HG03108 (cell line): ENCODE data around the gene MX2.
"Not testable (repeated sequence)": the region's sequence is repeated elsewhere in the genome, so short reads cannot be mapped to it uniquely, and the experiment has no call there.

ENCODE experiments used
- ATAC-seq: cut with Tn5 transposase; IDR thresholded peaks from one replicate; pipeline ENCODE4 v1.9.1; 2021; ENCODE audit warnings: moderate library complexity; ENCODE audit not compliant: unreplicated experiment

MX2 gene

GRCh38 chr21:41333752-41334151 lies 28.1 kb upstream of the MX2 start:
- no peak for ATAC-seq

- ATAC-seq, result no peak
These were observed 24.3 kb upstream of the MX2 start for GRCh38 chr21:41337515-41337914.

- no peak for ATAC-seq
These were observed 23.4 kb upstream of the MX2 start for GRCh38 chr21:41338455-41338854.

GRCh38 chr21:41342035-41342434 lies 19.8 kb upstream of the MX2 start:
- ATAC-seq, result no peak

GRCh38 chr21:41344146-41344545 lies 17.7 kb upstream of the MX2 start:
- no peak for ATAC-seq

GRCh38 chr21:41345356-41345755 lies 16.5 kb upstream of the MX2 start:
- no peak for ATAC-seq

GRCh38 chr21:41345934-41346685 lies 15.7 kb upstream of the MX2 start:
- no peak for ATAC-seq

- ATAC-seq, result no peak
These were observed 15.1 kb upstream of the MX2 start for GRCh38 chr21:41346758-41347157.

- ATAC-seq, result no peak
These were observed 13.4 kb upstream of the MX2 start for GRCh38 chr21:41348434-41348833.

GRCh38 chr21:41349126-41349525 lies 12.7 kb upstream of the MX2 start:
- ATAC-seq, result no peak

GRCh38 chr21:41349619-41350390 lies 12.0 kb upstream of the MX2 start:
- no peak for ATAC-seq

GRCh38 chr21:41350436-41351155 lies 11.2 kb upstream of the MX2 start:
- no peak for ATAC-seq

- ATAC-seq, result no peak
These were observed 4.3 kb upstream of the MX2 start for GRCh38 chr21:41357546-41357945.

GRCh38 chr21:41358193-41359166 lies 3.3 kb upstream of the MX2 start:
- no peak for ATAC-seq

- no peak for ATAC-seq
These were observed 2.5 kb upstream of the MX2 start for GRCh38 chr21:41359286-41359685.

GRCh38 chr21:41359754-41360071 lies 2.1 kb upstream of the MX2 start:
- ATAC-seq, result not testable (repeated sequence)

GRCh38 chr21:41360072-41360821 lies 1.6 kb upstream of the MX2 start:
- no peak for ATAC-seq

- ATAC-seq, result no peak
These were observed 608 bp upstream of the MX2 start for GRCh38 chr21:41361053-41361785.

GRCh38 chr21:41362605-41363369 lies 960 bp downstream of the MX2 start:
- ATAC-seq, result no peak
